Keratinocyte (primary cell): Measurements from ENCODE around the gene FLNB. TPM values are rescaled to one million over a fixed set of nuclear protein-coding genes. Genes with fewer than 3 reads are reported as not detected.

Experiments
- DNase-seq: peaks from one replicate; pipeline ENCODE4 v3.0.0-alpha.2; 2011; ENCODE audit warnings: low read depth, missing footprints, low spot score
- FAIRE-seq: peaks from 2 replicates; lab custom pipeline; 2011; peaks lifted over from hg19 to GRCh38; lab: Jason Lieb, UNC
- H2AFZ ChIP-seq: 2 replicates; pipeline ENCODE4 v1.6.0; 2012; ENCODE audit warnings: low read length, control low read depth, inconsistent platforms; ENCODE audit not compliant: control insufficient read depth
- H3K27ac ChIP-seq: 2 replicates; pipeline ENCODE4 v1.5.1; 2011; ENCODE audit warnings: low read length; ENCODE audit not compliant: control insufficient read depth, insufficient read depth
- H3K27me3 ChIP-seq: 3 replicates; pipeline ENCODE4 v1.6.0; 2011; ENCODE audit warnings: low read length; ENCODE audit not compliant: control insufficient read depth, insufficient read depth; ENCODE audit errors: extremely low read depth
- H3K36me3 ChIP-seq, 2 experiments: 2 replicates in 1 of 2; 3 replicates in 1 of 2; pipeline ENCODE4 v1.5.1; 2011; ENCODE audit warnings: low read length in 2 of 2, mild to moderate bottlenecking in 1 of 2; ENCODE audit not compliant: control insufficient read depth in 2 of 2, insufficient read depth in 2 of 2; ENCODE audit errors: extremely low read depth in 1 of 2
- H3K4me1 ChIP-seq: 3 replicates; pipeline ENCODE4 v1.5.1; 2011; ENCODE audit warnings: low read length; ENCODE audit not compliant: control insufficient read depth, insufficient read depth; ENCODE audit errors: extremely low read depth
- H3K4me2 ChIP-seq: 3 replicates; pipeline ENCODE4 v1.6.0; 2011; ENCODE audit warnings: low read depth, low read length; ENCODE audit not compliant: control insufficient read depth, insufficient read depth; ENCODE audit errors: extremely low read depth
- H3K4me3 ChIP-seq, 3 experiments: fragments of 200-600 bp in 1 of 3; sonication (generic) in 1 of 3; 2 replicates in 2 of 3; 3 replicates in 1 of 3; pipeline ENCODE4 v1.5.1; 2011 to 2016; ENCODE audit warnings: low read length in 3 of 3, mild to moderate bottlenecking in 3 of 3, control low read depth in 2 of 3, inconsistent platforms in 1 of 3, low read depth in 1 of 3, mixed read lengths in 1 of 3, mixed run types in 1 of 3, moderate library complexity in 1 of 3; ENCODE audit not compliant: control insufficient read depth in 2 of 3, insufficient read depth in 2 of 3; ENCODE audit errors: extremely low read depth in 1 of 3
- H3K79me2 ChIP-seq: 2 replicates; pipeline ENCODE4 v1.6.0; 2012; ENCODE audit warnings: low read length; ENCODE audit not compliant: control insufficient read depth, insufficient read depth
- H3K9ac ChIP-seq: 3 replicates; pipeline ENCODE4 v1.6.0; 2011; ENCODE audit warnings: low read length; ENCODE audit not compliant: control insufficient read depth, insufficient read depth; ENCODE audit errors: extremely low read depth
- H3K9me1 ChIP-seq: 3 replicates; pipeline ENCODE4 v1.6.0; 2011; ENCODE audit warnings: low read length; ENCODE audit not compliant: control insufficient read depth, insufficient read depth; ENCODE audit errors: extremely low read depth
- H3K9me3 ChIP-seq: 2 replicates; pipeline ENCODE4 v1.5.1; 2012; ENCODE audit warnings: low read depth, low read length; ENCODE audit not compliant: control insufficient read depth
- H4K20me1 ChIP-seq: 3 replicates; pipeline ENCODE4 v1.6.0; 2011; ENCODE audit warnings: low read length; ENCODE audit not compliant: control insufficient read depth, insufficient read depth; ENCODE audit errors: extremely low read depth
- CTCF ChIP-seq, 3 experiments: IDR thresholded peaks in 1 of 3; conservative IDR thresholded peaks in 1 of 3; optimal IDR thresholded peaks in 1 of 3; 2 replicates in 2 of 3; 3 replicates in 1 of 3; pipeline versions ENCODE3 to v1.5.1; 2011; ENCODE audit warnings: low read length in 3 of 3, mild to moderate bottlenecking in 3 of 3, moderate library complexity in 2 of 3, control low read depth in 1 of 3, inconsistent platforms in 1 of 3; ENCODE audit not compliant: insufficient read depth in 2 of 3; ENCODE audit errors: extremely low read depth in 1 of 3
- EZH2 ChIP-seq: IDR thresholded peaks from one replicate; pipeline ENCODE4 v1.6.1; 2012; ENCODE audit warnings: inconsistent platforms, mild to moderate bottlenecking, low read length, moderate library complexity
- dilution Hi-C: fragments of 300-500 bp; cut with MboI; formaldehyde crosslinking; loops from one replicate; pipeline ENCODE4 v1.7.0; 2020; ENCODE audit warnings: low sequenced_read_pairs; ENCODE audit not compliant: extremely low pct_ligation_motif_present
- polyA plus RNA-seq, 5 experiments: library from polyadenylated mRNA; depleted of rRNA in 3 of 5; stranded (reverse) in 3 of 5; stranded (forward) in 1 of 5; unstranded in 1 of 5; fragments of >200 nt; gene quantifications; 1 replicate in 1 of 5; 2 replicates in 3 of 5; 3 replicates in 1 of 5; pipeline versions ENCODE4 v1.2.1 to v1.2.3, GENCODE V29; 2011 to 2012; ENCODE audit warnings: missing spikeins in 2 of 5, low read depth in 1 of 5, low replicate concordance in 1 of 5

Gene FLNB
- polyA plus RNA-seq, 1 donor (not counting 4 experiments of a cell fraction or from before 2014, with no cell fraction given), result 289 TPM

GRCh38 chr3:58173029-58173668 is 164.9 kb downstream of the FLNB start:
- Histone ChIP-seq H3K4me3 (no peak overlapping the region), H3K36me3 (peaks cover 30 to 37% of the 10 kb centered on the region in 2 experiments), H2AFZ (no peak overlapping the region), H3K79me2 (no peaks in the 10 kb centered on the region), H3K4me1 (peaks cover 34% of the 10 kb centered on the region), H3K9ac (no peak overlapping the region), H3K27ac (no peak overlapping the region), H4K20me1 (peaks cover 16% of the 10 kb centered on the region), H3K9me3 (no peaks in the 10 kb centered on the region), H3K4me2 (no peak overlapping the region), H3K9me1 (no peaks in the 10 kb centered on the region), H3K27me3 (no peaks in the 10 kb centered on the region)
- dilution Hi-C loops, result no loop called here
- no peak for FAIRE-seq
- no peak for DNase-seq
- TF ChIP-seq CTCF (optimal IDR thresholded peaks at IDR 0.05 in 1 of 3, IDR thresholded peaks at IDR 0.05 in 1 of 3, conservative IDR thresholded peaks at IDR 0.05 in 1 of 3; ENCODE audit: extremely low read depth in 1 of 3, insufficient read depth in 2 of 3, low read length in 3 of 3) (no peak), EZH2 (no peak)

- Histone ChIP-seq H2AFZ (no peak overlapping the region), H3K4me1 (peaks cover 34% of the 10 kb centered on the region), H3K4me3 (no peak overlapping the region), H3K9me1 (no peaks in the 10 kb centered on the region), H4K20me1 (peaks cover 13% of the 10 kb centered on the region), H3K27me3 (no peaks in the 10 kb centered on the region), H3K27ac (no peak overlapping the region), H3K9me3 (no peaks in the 10 kb centered on the region), H3K4me2 (no peak overlapping the region), H3K36me3 (peaks cover 26 to 31% of the 10 kb centered on the region in 2 experiments), H3K79me2 (no peaks in the 10 kb centered on the region), H3K9ac (no peak overlapping the region)
- dilution Hi-C loops, result no loop called here
- TF ChIP-seq CTCF (optimal IDR thresholded peaks at IDR 0.05 in 1 of 3, IDR thresholded peaks at IDR 0.05 in 1 of 3, conservative IDR thresholded peaks at IDR 0.05 in 1 of 3; ENCODE audit: extremely low read depth in 1 of 3, insufficient read depth in 2 of 3, low read length in 3 of 3) (peak in 2 of 3 experiments; percentile 16 to 36), EZH2 (no peak)
- DNase-seq (no peak), FAIRE-seq (no peak)
Observed at GRCh38 chr3:58173669-58174398, 165.6 kb downstream of the FLNB start.
